Spleen (tissue), 7 donors: ENCODE measurements around the gene RFNG.

ENCODE experiments used
- CTCF ChIP-seq, 11 experiments: fragments of 200-600 bp in 7 of 11; fragments of 450-650 bp in 4 of 11; sonication (generic) in 4 of 11; IDR thresholded peaks in 8 of 11; conservative IDR thresholded peaks in 3 of 11; 1 replicate in 7 of 11; 2 replicates in 4 of 11; pipeline versions ENCODE4 v1.4.0 to v1.8.0; 2016 to 2021; ENCODE audit warnings: antibody characterized with exemption in 11 of 11, inconsistent platforms in 4 of 11, mild to moderate bottlenecking in 1 of 11
- POLR2A ChIP-seq, 3 donors: fragments of 450-650 bp; IDR thresholded peaks; one replicate each; pipeline ENCODE4 v1.5.1; 2017; ENCODE audit warnings: antibody characterized with exemption in 3 of 3, mild to moderate bottlenecking in 1 of 3
- donor health status: DM: no; HTN: no; CAD: no; lungs with moderate emphysema.
- donor health status: DM: no; HTN: no; CAD: no.
- donor health status: DM: no; HTN: no; CAD: no.

DNA sequence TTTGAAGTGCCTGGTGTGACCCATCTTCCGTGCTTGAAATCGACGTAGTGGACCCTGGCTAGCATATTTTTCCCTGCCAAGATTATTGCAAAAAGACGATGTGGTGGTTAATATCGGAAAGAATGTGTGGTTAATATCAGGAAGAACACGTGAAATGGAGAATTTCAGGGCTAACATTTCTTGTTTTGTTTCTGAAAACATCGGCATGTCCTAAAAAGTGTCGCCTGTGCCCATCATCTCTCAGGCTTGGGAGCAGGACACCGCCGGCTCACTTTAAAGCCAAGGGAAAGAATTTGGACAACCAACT lies 13.8 kb downstream of the RFNG start:
- TF ChIP-seq POLR2A (IDR thresholded peaks at IDR 0.05) (no peak), CTCF (IDR thresholded peaks at IDR 0.05 in 8 of 11, conservative IDR thresholded peaks at IDR 0.05 in 3 of 11) (no peak)
